ENCODE data around the gene CDH13.
A peak's percentile ranks its signal among the peaks of the same experiment; 100 is the strongest.

CDH13 gene

GRCh38 chr16:83470416-83470815 is 843.6 kb downstream of the CDH13 start:
- no peak for DNase-seq

GRCh38 chr16:83472776-83473501 is 846.2 kb downstream of the CDH13 start:
- no peak for DNase-seq

- no peak for DNase-seq
Observed at GRCh38 chr16:83473926-83474650, 847.3 kb downstream of the CDH13 start.

- no peak for DNase-seq
Observed at GRCh38 chr16:83475108-83475507, 848.3 kb downstream of the CDH13 start.

GRCh38 chr16:83481589-83481988 is 854.8 kb downstream of the CDH13 start:
- DNase-seq: no peak

- no peak for DNase-seq
Observed at GRCh38 chr16:83482545-83483162, 855.9 kb downstream of the CDH13 start.

GRCh38 chr16:83490073-83490472 is 863.3 kb downstream of the CDH13 start:
- no peak for DNase-seq

GRCh38 chr16:83494459-83494858 is 867.7 kb downstream of the CDH13 start:
- no peak for DNase-seq

- DNase-seq: no peak
Observed at GRCh38 chr16:83501481-83501880, 874.7 kb downstream of the CDH13 start.

- no peak for DNase-seq
Observed at GRCh38 chr16:83508295-83508694, 881.5 kb downstream of the CDH13 start.

- no peak for DNase-seq
Observed at GRCh38 chr16:83509316-83509715, 882.5 kb downstream of the CDH13 start.

- DNase-seq: no peak
Observed at GRCh38 chr16:83510906-83511305, 884.1 kb downstream of the CDH13 start.

- DNase-seq: peak in 1 of 2 donors; percentile 5
Observed at GRCh38 chr16:83513008-83513755, 886.4 kb downstream of the CDH13 start.

- no peak for DNase-seq
Observed at GRCh38 chr16:83515395-83515794, 888.6 kb downstream of the CDH13 start.

- DNase-seq: no peak
Observed at GRCh38 chr16:83516931-83517330, 890.2 kb downstream of the CDH13 start.

- DNase-seq: no peak
Observed at GRCh38 chr16:83517398-83517797, 890.6 kb downstream of the CDH13 start.

GRCh38 chr16:83520596-83520995 is 893.8 kb downstream of the CDH13 start:
- no peak for DNase-seq

GRCh38 chr16:83530293-83530692 is 903.5 kb downstream of the CDH13 start:
- no peak for DNase-seq

GRCh38 chr16:83532634-83533033 is 905.9 kb downstream of the CDH13 start:
- DNase-seq: no peak

GRCh38 chr16:83533193-83533592 is 906.4 kb downstream of the CDH13 start:
- no peak for DNase-seq

- no peak for DNase-seq
Observed at GRCh38 chr16:83538707-83539106, 911.9 kb downstream of the CDH13 start.

- DNase-seq: no peak
Observed at GRCh38 chr16:83539736-83540490, 913.1 kb downstream of the CDH13 start.

- no peak for DNase-seq
Observed at GRCh38 chr16:83541231-83541630, 914.5 kb downstream of the CDH13 start.

Data from stimulated activated CD4-positive, alpha-beta T cell treated with anti-CD3 and anti-CD28 coated beads, Interleukin-2, amount 100 ng/mL, for 24 hours (primary cell).